Renal cortex interstitium (tissue), 15 donors: ENCODE results near the gene GTF2IRD2. TPM values are rescaled to one million over a fixed set of nuclear protein-coding genes. Genes with fewer than 3 reads are reported as not detected.
"Not testable (repeated sequence)": the region's sequence is repeated elsewhere in the genome, so short reads cannot be mapped to it uniquely, and the experiment has no call there.

Experiments
- DNase-seq, 11 donors: peaks; one replicate each; pipeline ENCODE4 v3.0.0-alpha.2; 2013; ENCODE audit warnings: low read depth in 9 of 11, low spot score in 4 of 11; ENCODE audit errors: extremely low read depth in 1 of 11
- long read RNA-seq, 16 experiments: transcript quantifications; one replicate each; lab custom pipeline, GENCODE V29; 2026
- polyA plus RNA-seq, 3 donors: library from polyadenylated mRNA; unstranded; fragments of 120-200 nt; gene quantifications; one replicate each; pipeline ENCODE4 v1.2.1, GENCODE V29; 2013; ENCODE audit not compliant: insufficient read length in 3 of 3

Gene GTF2IRD2
- polyA plus RNA-seq = 10 to 100 TPM; 20.6 to 39.5 (median 21.4) TPM
- long read RNA-seq, donor 1, partial matches to known transcripts = 0 of 2 reads
- long read RNA-seq, donor 1, other reads (novel, unspliced or antisense) = 0 of 2 reads
- long read RNA-seq, donor 2, partial matches to known transcripts = 0 of 4 reads
- long read RNA-seq, donor 2, other reads (novel, unspliced or antisense) = 0 of 4 reads
- long read RNA-seq, donor 3, partial matches to known transcripts = 0 of 2 reads
- long read RNA-seq, donor 3, other reads (novel, unspliced or antisense) = 0 of 2 reads
- long read RNA-seq, donor 4, transcript GTF2IRD2-205 (3 exons, 578 nt) = major isoform, 7 of 13 reads
- long read RNA-seq, donor 4, partial matches to known transcripts = 0 of 13 reads
- long read RNA-seq, donor 4, other reads (novel, unspliced or antisense) = 0 of 13 reads
- long read RNA-seq, donor 5 = 0 reads
- long read RNA-seq, donor 6, transcript GTF2IRD2-205 (3 exons, 578 nt) = major isoform, 7 of 27 reads
- long read RNA-seq, donor 6, partial matches to known transcripts = 20 of 27 reads
- long read RNA-seq, donor 6, other reads (novel, unspliced or antisense) = 0 of 27 reads
- long read RNA-seq, donor 7, transcript GTF2IRD2-205 (3 exons, 578 nt) = major isoform, 11 of 18 reads
- long read RNA-seq, donor 7, partial matches to known transcripts = 6 of 18 reads
- long read RNA-seq, donor 7, other reads (novel, unspliced or antisense) = 0 of 18 reads
- long read RNA-seq, donor 8 = 0 reads
- long read RNA-seq, donor 9, partial matches to known transcripts = 13 of 14 reads
- long read RNA-seq, donor 9, other reads (novel, unspliced or antisense) = 0 of 14 reads
- long read RNA-seq, donor 10, partial matches to known transcripts = 0 of 5 reads
- long read RNA-seq, donor 10, other reads (novel, unspliced or antisense) = 0 of 5 reads
- long read RNA-seq, donor 11, partial matches to known transcripts = 0 of 5 reads
- long read RNA-seq, donor 11, other reads (novel, unspliced or antisense) = 0 of 5 reads
- long read RNA-seq, donor 12, partial matches to known transcripts = 8 of 11 reads
- long read RNA-seq, donor 12, other reads (novel, unspliced or antisense) = 0 of 11 reads
- long read RNA-seq, donor 13 = 0 reads
- long read RNA-seq, donor 14, partial matches to known transcripts = 12 of 14 reads
- long read RNA-seq, donor 14, other reads (novel, unspliced or antisense) = 0 of 14 reads
- long read RNA-seq, donor 15, partial matches to known transcripts = 0 of 1 reads
- long read RNA-seq, donor 15, other reads (novel, unspliced or antisense) = 0 of 1 reads
- long read RNA-seq, donor 16, transcript GTF2IRD2-205 (3 exons, 578 nt) = major isoform, 10 of 112 reads
- long read RNA-seq, donor 16, partial matches to known transcripts = 98 of 112 reads
- long read RNA-seq, donor 16, other reads (novel, unspliced or antisense) = 0 of 112 reads

GRCh38 chr7:74850833-74851721 is at the start of gene GTF2IRD2:
Gene GTF2IRD2, minus strand, starts transcription at chr7:74851605. Its CDS starts 15,227 bp downstream, at chr7:74836378.
- not testable (repeated sequence) for DNase-seq

- peak in 9 of 11 donors; percentile 30 to 57 (median 49) for DNase-seq
Observed at GRCh38 chr7:74890158-74891123, 39.0 kb upstream of the GTF2IRD2 start.

- not testable (repeated sequence) for DNase-seq
Observed at GRCh38 chr7:74889518-74890129, 38.2 kb upstream of the GTF2IRD2 start.

- DNase-seq = not testable (repeated sequence)
Observed at GRCh38 chr7:74885295-74885694, 33.9 kb upstream of the GTF2IRD2 start.

- DNase-seq = not testable (repeated sequence)
Observed at GRCh38 chr7:74882110-74882509, 30.7 kb upstream of the GTF2IRD2 start.

- DNase-seq = peak in 2 of 11 donors; percentile 1 to 7
Observed at GRCh38 chr7:74874748-74875512, 23.5 kb upstream of the GTF2IRD2 start.

GRCh38 chr7:74874104-74874747 is 22.8 kb upstream of the GTF2IRD2 start:
- not testable (repeated sequence) for DNase-seq

GRCh38 chr7:74872542-74872941 is 21.1 kb upstream of the GTF2IRD2 start:
- not testable (repeated sequence) for DNase-seq

GRCh38 chr7:74865777-74866176 is 14.4 kb upstream of the GTF2IRD2 start:
- not testable (repeated sequence) for DNase-seq

- not testable (repeated sequence) for DNase-seq
Observed at GRCh38 chr7:74849853-74850252, 1.6 kb downstream of the GTF2IRD2 start.

GRCh38 chr7:74830411-74830810 is 21.0 kb downstream of the GTF2IRD2 start:
- not testable (repeated sequence) for DNase-seq

GRCh38 chr7:74829959-74830358 is 21.4 kb downstream of the GTF2IRD2 start:
- DNase-seq = not testable (repeated sequence)

- DNase-seq = not testable (repeated sequence)
Observed at GRCh38 chr7:74821259-74821658, 30.1 kb downstream of the GTF2IRD2 start.

GRCh38 chr7:74820146-74820805 is 31.1 kb downstream of the GTF2IRD2 start:
- not testable (repeated sequence) for DNase-seq
